ENCODE results near the gene THAP4.

THAP4 gene

GRCh38 chr2:241637018-241637794, at the start of gene THAP4, which contains the start of gene ATG4B:
Gene THAP4 (minus strand): TSS chr2:241637158. CDS start chr2:241637017, 141 bp downstream.
Gene ATG4B (plus strand): TSS chr2:241637693. CDS start chr2:241637715, 22 bp downstream.
- DNase-seq: peak; percentile 77

GRCh38 chr2:241686324-241686649, 49.3 kb upstream of the THAP4 start:
- no peak for DNase-seq

- DNase-seq: no peak
These were observed 44.1 kb upstream of the THAP4 start for GRCh38 chr2:241680827-241681599.

GRCh38 chr2:241680044-241680443, 43.1 kb upstream of the THAP4 start:
- no peak for DNase-seq

GRCh38 chr2:241678784-241679540, 42.0 kb upstream of the THAP4 start:
- DNase-seq: no peak

GRCh38 chr2:241678307-241678706, 41.3 kb upstream of the THAP4 start:
- no peak for DNase-seq

GRCh38 chr2:241677392-241677791, 40.4 kb upstream of the THAP4 start:
- DNase-seq: no peak

GRCh38 chr2:241676665-241677064, 39.7 kb upstream of the THAP4 start:
- DNase-seq: no peak

GRCh38 chr2:241675885-241676284, 38.9 kb upstream of the THAP4 start:
- no peak for DNase-seq

GRCh38 chr2:241673797-241674725, 37.1 kb upstream of the THAP4 start:
- no peak for DNase-seq

- DNase-seq: no peak
These were observed 36.3 kb upstream of the THAP4 start for GRCh38 chr2:241673189-241673663.

GRCh38 chr2:241672243-241673188, 35.6 kb upstream of the THAP4 start:
- DNase-seq: no peak

- no peak for DNase-seq
These were observed 34.7 kb upstream of the THAP4 start for GRCh38 chr2:241671457-241672240.

- no peak for DNase-seq
These were observed 33.6 kb upstream of the THAP4 start for GRCh38 chr2:241670333-241671110.

GRCh38 chr2:241668839-241669238, 31.9 kb upstream of the THAP4 start:
- DNase-seq: no peak

GRCh38 chr2:241668354-241668753, 31.4 kb upstream of the THAP4 start:
- no peak for DNase-seq

GRCh38 chr2:241666627-241667400, 29.9 kb upstream of the THAP4 start:
- no peak for DNase-seq

- no peak for DNase-seq
These were observed 28.9 kb upstream of the THAP4 start for GRCh38 chr2:241665731-241666440.
